Heart left ventricle (tissue), 16 donors: ENCODE results near the gene DRD2. TPM values are rescaled to one million over a fixed set of nuclear protein-coding genes. Genes with fewer than 3 reads are reported as not detected.

ENCODE experiments used
- ATAC-seq, 4 donors: fragments of 200-7000 bp; cut with Tn5 transposase; one replicate each; pipeline ENCODE4 v1.9.1; 2020 to 2022; ENCODE audit warnings: moderate library complexity in 4 of 4, mild to moderate bottlenecking in 3 of 4, moderate number of reproducible peaks in 1 of 4
- DNase-seq, 5 donors: peaks; one replicate each; pipeline ENCODE4 v3.0.0-alpha.2; 2020
- H3K27ac ChIP-seq, 12 donors: fragments of 200-600 bp; sonication (generic) in 4 of 12; one replicate each; pipeline versions ENCODE4 v1.5.0 to v1.8.0; 2016 to 2022; ENCODE audit warnings: mild to moderate bottlenecking in 2 of 12
- H3K27me3 ChIP-seq, 9 donors: fragments of 200-600 bp; sonication (generic) in 2 of 9; one replicate each; pipeline versions ENCODE4 v1.5.1 to v1.8.0; 2016 to 2022; ENCODE audit warnings: mild to moderate bottlenecking in 3 of 9
- H3K36me3 ChIP-seq, 9 donors: fragments of 200-600 bp; sonication (generic) in 2 of 9; one replicate each; pipeline versions ENCODE4 v1.5.0 to v1.8.0; 2018 to 2022; ENCODE audit warnings: mild to moderate bottlenecking in 2 of 9
- H3K4me1 ChIP-seq, 12 donors: fragments of 200-600 bp; sonication (generic) in 4 of 12; one replicate each; pipeline versions ENCODE4 v1.5.0 to v1.8.0; 2016 to 2022; ENCODE audit warnings: mild to moderate bottlenecking in 3 of 12
- H3K4me3 ChIP-seq, 12 donors: fragments of 200-600 bp; sonication (generic) in 4 of 12; one replicate each; pipeline versions ENCODE4 v1.5.0 to v1.8.0; 2017 to 2022; ENCODE audit warnings: mild to moderate bottlenecking in 9 of 12, moderate library complexity in 4 of 12
- H3K9me3 ChIP-seq, 12 donors: fragments of 200-600 bp; sonication (generic) in 4 of 12; one replicate each; pipeline versions ENCODE4 v1.5.0 to v1.8.0; 2016 to 2022; ENCODE audit warnings: mild to moderate bottlenecking in 1 of 12
- POLR2A ChIP-seq, 2 donors: fragments of 450-650 bp; IDR thresholded peaks; one replicate each; pipeline ENCODE4 v1.6.1; 2017; ENCODE audit warnings: antibody characterized with exemption in 2 of 2, mild to moderate bottlenecking in 2 of 2, moderate library complexity in 2 of 2
- WGBS, 4 donors: extraction: QIAGEN DNeasy Blood & Tissue Kit in 2 of 4; methylation state at CpG; one replicate each; pipeline versions ENCODE4 v1.1.5 to v1.1.7; 2013 to 2018; 5-methylcytosine and 5-hydroxymethylcytosine counted together
- intact Hi-C, 10 donors: fragments of 100-400 bp; cut with DNase I; formaldehyde crosslinking; loops; one replicate each; pipeline versions ENCODE4 v1.11.1 to v1.14.2; 2022
- polyA plus RNA-seq, 2 donors: library from polyadenylated mRNA; stranded (reverse); fragments of 200-250 nt; gene quantifications; one replicate each; pipeline ENCODE4 v1.2.3, GENCODE V29; 2013
- total RNA-seq, 9 donors: library from RNA; depleted of rRNA in 2 of 9; stranded (reverse); fragments of >200 nt in 2 of 9; fragmentation: NEBNext Ultra II Directional in 3 of 9; extraction: Animal tissue kit (Norgen Biotek cat#: 25700) in 3 of 9; gene quantifications; one replicate each; pipeline versions ENCODE4 v1.1.0 to v1.2.4, GENCODE V29; 2016 to 2023
- TF ChIP-seq, protein P1 (sequence below), 12 donors: fragments of 200-600 bp; sonication (generic) in 4 of 12; IDR thresholded peaks; one replicate each; pipeline versions ENCODE4 v1.5.0 to v1.8.0; 2018 to 2022; ENCODE audit warnings: antibody characterized with exemption in 12 of 12, mild to moderate bottlenecking in 5 of 12
- donor health status: ischemic (EF 13 %, LVEDD 7.1; RV severe dilation, severe dysfunction).
- donor health status: healthy with polysubstance abuse.
- donor health status: DM: no; HTN: yes; CAD: no.
- donor health status: DM: no; HTN: no; CAD: no.
- donor health status: ischemic (EF 25% LVEDD 6.9; RV normal size, moderate dysfunction).
- donor health status: ischemic (EF 25% LVEDD 5.7; RV mildly dilated, moderate dysfunction).
- donor health status: healthy.
- donor health status: DM: yes; HTN: yes; CAD: no.
- donor health status: ischemic (EF 35%, LVEDD 5.7; RV mildly dilated, moderate dysfunction).
- donor health status: nonischemic (EF 11% LVEDD 7.7; RV severe dilation, severe dysfunction).
- donor health status: DM: yes; HTN: yes; CAD: no.
- donor health status: PGD.
- donor health status: ischemic (EF 29% LVEDD 5.4; RV normal size, mild dysfunction).
- donor health status: nonischemic (EF 23%, LVEDD 6.1; RV moderate dilation, normal function).

Gene DRD2
- total and polyA plus RNA-seq, 11 donors, result 0.12 to 0.14 TPM; not detected in 9

DNA sequence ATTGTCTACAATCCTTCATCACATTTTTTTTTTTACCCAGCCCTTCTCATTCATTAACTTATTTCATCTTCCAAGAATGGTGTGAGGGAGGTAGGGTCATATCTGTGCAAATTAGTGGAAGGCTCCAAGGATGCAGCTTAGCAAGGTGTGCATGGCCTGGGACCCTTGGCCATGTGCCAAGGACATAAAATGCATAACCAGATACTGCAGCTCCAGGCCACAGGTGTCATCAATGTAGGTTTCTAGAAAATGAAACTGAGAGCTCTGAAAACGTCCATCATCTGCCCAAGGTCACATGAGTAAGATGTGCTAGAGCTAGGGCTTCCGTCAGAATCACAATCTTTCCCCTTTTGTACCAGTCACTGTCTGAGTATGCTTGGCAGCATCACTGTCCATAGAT, 57.8 kb downstream of the DRD2 start:
- no peak for DNase-seq
- no peaks in the 10 kb centered on the region for H3K9me3 ChIP-seq
- TF ChIP-seq, protein P1, sequence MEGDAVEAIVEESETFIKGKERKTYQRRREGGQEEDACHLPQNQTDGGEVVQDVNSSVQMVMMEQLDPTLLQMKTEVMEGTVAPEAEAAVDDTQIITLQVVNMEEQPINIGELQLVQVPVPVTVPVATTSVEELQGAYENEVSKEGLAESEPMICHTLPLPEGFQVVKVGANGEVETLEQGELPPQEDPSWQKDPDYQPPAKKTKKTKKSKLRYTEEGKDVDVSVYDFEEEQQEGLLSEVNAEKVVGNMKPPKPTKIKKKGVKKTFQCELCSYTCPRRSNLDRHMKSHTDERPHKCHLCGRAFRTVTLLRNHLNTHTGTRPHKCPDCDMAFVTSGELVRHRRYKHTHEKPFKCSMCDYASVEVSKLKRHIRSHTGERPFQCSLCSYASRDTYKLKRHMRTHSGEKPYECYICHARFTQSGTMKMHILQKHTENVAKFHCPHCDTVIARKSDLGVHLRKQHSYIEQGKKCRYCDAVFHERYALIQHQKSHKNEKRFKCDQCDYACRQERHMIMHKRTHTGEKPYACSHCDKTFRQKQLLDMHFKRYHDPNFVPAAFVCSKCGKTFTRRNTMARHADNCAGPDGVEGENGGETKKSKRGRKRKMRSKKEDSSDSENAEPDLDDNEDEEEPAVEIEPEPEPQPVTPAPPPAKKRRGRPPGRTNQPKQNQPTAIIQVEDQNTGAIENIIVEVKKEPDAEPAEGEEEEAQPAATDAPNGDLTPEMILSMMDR (IDR thresholded peaks at IDR 0.05), result no peak
- TF ChIP-seq POLR2A (IDR thresholded peaks at IDR 0.05), result no peak
- 65 to 73% (median 70%) methylated on average over 2 of the region's 2 CpGs for WGBS, 4 donors
- H3K4me1 ChIP-seq, result no peaks in the 10 kb centered on the region
- no peak for ATAC-seq
- H3K27ac ChIP-seq, result no peak overlapping the region
- H3K27me3 ChIP-seq, result no peaks in the 10 kb centered on the region
- no peak overlapping the region for H3K4me3 ChIP-seq
- intact Hi-C loops, result no loop called here
- H3K36me3 ChIP-seq, result no peaks in the 10 kb centered on the region

DNA sequence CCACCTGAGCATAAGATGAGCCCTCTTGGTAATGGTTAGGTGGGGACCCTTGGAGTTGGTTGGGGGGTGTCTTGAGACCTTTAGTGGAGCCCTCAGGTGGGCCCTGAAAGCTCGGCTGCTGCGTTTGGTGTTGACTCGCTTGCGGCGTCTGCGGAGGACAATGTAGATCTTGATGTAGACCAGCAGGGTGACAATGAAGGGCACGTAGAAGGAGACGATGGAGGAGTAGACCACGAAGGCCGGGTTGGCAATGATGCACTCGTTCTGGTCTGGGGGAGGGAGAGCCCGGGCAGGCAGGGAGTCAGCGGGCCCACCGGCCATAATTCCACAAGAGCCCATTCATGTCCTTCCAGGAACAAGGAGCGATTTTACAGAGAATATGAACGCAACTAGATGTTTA, 59.9 kb downstream of the DRD2 start:
- Histone ChIP-seq H3K27me3 (no peaks in the 10 kb centered on the region), H3K36me3 (no peaks in the 10 kb centered on the region), H3K27ac (no peak overlapping the region), H3K4me1 (no peaks in the 10 kb centered on the region), H3K4me3 (no peak overlapping the region), H3K9me3 (no peaks in the 10 kb centered on the region)
- DNase-seq (no peak), ATAC-seq (no peak)
- WGBS, 4 donors, result 94 to 96% (median 94%) methylated on average over 16 of the region's 16 CpGs
- intact Hi-C loops, result no loop called here
- TF ChIP-seq, protein P1 (IDR thresholded peaks at IDR 0.05), result no peak
- no peak for TF ChIP-seq POLR2A (IDR thresholded peaks at IDR 0.05)

DNA sequence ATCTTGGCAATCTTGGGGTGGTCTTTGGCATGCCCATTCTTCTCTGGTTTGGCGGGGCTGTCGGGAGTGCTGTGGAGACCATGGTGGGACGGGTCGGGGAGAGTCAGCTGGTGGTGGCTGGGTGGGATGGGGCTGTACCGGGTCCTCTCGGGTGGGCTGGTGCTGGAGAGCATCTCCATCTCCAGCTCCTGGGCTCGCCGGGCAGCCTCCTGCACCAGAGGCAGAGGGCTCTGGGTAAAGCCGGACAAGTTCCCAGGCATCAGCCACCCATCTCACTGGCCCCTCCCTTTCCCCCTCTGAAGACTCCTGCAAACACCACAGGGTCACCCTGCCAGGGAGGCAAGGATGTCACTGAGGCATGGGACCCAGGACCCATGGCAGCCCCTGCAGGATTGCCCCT, 62.5 kb downstream of the DRD2 start:
- DNase-seq (no peak), ATAC-seq (no peak)
- 83 to 99% (median 89%) methylated on average over 8 to 9 of the region's 9 CpGs for WGBS, 4 donors
- H3K4me3 ChIP-seq, result no peak overlapping the region
- intact Hi-C loops, result no loop called here
- no peaks in the 10 kb centered on the region for H3K9me3 ChIP-seq
- TF ChIP-seq POLR2A (IDR thresholded peaks at IDR 0.05), result no peak
- TF ChIP-seq, protein P1 (IDR thresholded peaks at IDR 0.05), result no peak
- no peaks in the 10 kb centered on the region for H3K27me3 ChIP-seq
- H3K36me3 ChIP-seq, result no peaks in the 10 kb centered on the region
- H3K27ac ChIP-seq, result no peak overlapping the region
- no peaks in the 10 kb centered on the region for H3K4me1 ChIP-seq

DNA sequence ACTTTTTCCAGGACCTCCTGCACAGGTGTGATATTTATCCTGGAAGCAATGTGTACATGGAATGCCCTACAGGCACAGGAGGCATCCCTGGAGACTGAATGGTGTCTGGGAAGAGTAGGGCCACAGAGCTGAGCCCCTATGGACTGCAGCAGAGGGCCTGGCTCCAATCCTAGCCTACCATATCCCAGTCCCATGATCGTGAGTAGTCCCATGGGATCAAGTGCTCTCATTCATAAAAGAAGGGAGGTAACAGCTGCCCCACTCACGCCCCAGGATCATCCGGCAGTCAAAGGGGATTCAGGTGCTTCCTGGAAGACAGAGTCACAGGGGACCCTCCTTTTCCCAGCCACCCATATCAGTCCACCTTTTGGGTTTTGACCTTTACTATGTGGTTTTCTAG, 63.7 kb downstream of the DRD2 start:
- TF ChIP-seq POLR2A (IDR thresholded peaks at IDR 0.05), result no peak
- TF ChIP-seq, protein P1 (IDR thresholded peaks at IDR 0.05), result no peak
- H3K36me3 ChIP-seq, result no peaks in the 10 kb centered on the region
- no peaks in the 10 kb centered on the region for H3K9me3 ChIP-seq
- H3K27me3 ChIP-seq, result no peaks in the 10 kb centered on the region
- no peaks in the 10 kb centered on the region for H3K4me1 ChIP-seq
- WGBS, 4 donors, result 47 to 62% (median 59%) methylated on average over 3 of the region's 3 CpGs
- no peak for DNase-seq
- H3K4me3 ChIP-seq, result no peak overlapping the region
- no peak for ATAC-seq
- no peak overlapping the region for H3K27ac ChIP-seq
- intact Hi-C loops, result no loop called here
